ENCODE data around the gene CLIP4. TPM values are rescaled to one million over a fixed set of nuclear protein-coding genes. Genes with fewer than 3 reads are reported as not detected.
A peak's percentile ranks its signal among the peaks of the same experiment; 100 is the strongest.

CLIP4 gene
- total and polyA plus RNA-seq, 4 donors, result 14.4 to 45.0 (median 19.9) TPM

- Histone ChIP-seq H3K4me3 (ENCODE audit: low read depth, low read length) (no peak overlapping the region), H3K9me3 (ENCODE audit: control insufficient read depth, insufficient read depth, low read length) (no peaks in the 10 kb centered on the region), H3K27me3 (ENCODE audit: control insufficient read depth, insufficient read depth, low read length) (no peaks in the 10 kb centered on the region), H3K4me1 (ENCODE audit: control insufficient read depth, insufficient read depth, low read length) (peaks cover 3% of the 10 kb centered on the region), H3K36me3 (ENCODE audit: control insufficient read depth, insufficient read depth, low read length) (peaks cover 3% of the 10 kb centered on the region), H3K27ac (ENCODE audit: low read depth, low read length) (no peak overlapping the region)
- DNase-seq (ENCODE audit: low read depth in 4 of 6, low spot score in 6 of 6), result no peak
- WGBS (ENCODE audit: insufficient coverage), result 91% methylated on average over 3 of the region's 5 CpGs
These were observed 96.8 kb downstream of the CLIP4 start for GRCh38 chr2:29212009-29212408.

DNA sequence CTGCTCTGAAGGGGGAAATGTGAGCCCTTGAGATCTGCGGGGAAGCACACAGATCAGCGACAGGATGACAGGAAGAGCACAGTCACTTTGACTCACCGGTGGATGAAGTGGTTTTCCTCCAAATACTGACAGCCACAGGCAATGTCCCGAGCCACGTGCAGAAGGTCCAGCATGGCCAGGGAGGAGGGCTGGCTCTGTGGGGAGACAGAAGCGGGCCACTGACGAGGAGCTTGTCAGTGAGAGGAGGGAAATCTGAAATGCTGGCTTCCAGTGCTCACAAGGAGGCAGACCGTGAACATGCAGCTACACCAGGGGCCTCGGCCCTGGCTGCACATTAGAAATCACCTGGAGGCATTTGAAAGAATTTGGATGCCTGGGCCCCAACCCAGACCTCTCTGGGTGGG, 98.7 kb downstream of the CLIP4 start:
- peak in 1 of 6 donors; percentile 18 for DNase-seq (ENCODE audit: low read depth in 4 of 6, low spot score in 6 of 6)
- no peak overlapping the region for H3K4me3 ChIP-seq (ENCODE audit: low read depth, low read length)
- no peak overlapping the region for H3K27ac ChIP-seq (ENCODE audit: low read depth, low read length)
- H3K4me1 ChIP-seq (ENCODE audit: control insufficient read depth, insufficient read depth, low read length), result peaks cover 3% of the 10 kb centered on the region
- H3K27me3 ChIP-seq (ENCODE audit: control insufficient read depth, insufficient read depth, low read length), result no peaks in the 10 kb centered on the region
- H3K9me3 ChIP-seq (ENCODE audit: control insufficient read depth, insufficient read depth, low read length), result no peaks in the 10 kb centered on the region
- WGBS (ENCODE audit: insufficient coverage), result 67% methylated on average over 6 of the region's 9 CpGs
- H3K36me3 ChIP-seq (ENCODE audit: control insufficient read depth, insufficient read depth, low read length), result peaks cover 3% of the 10 kb centered on the region

DNA sequence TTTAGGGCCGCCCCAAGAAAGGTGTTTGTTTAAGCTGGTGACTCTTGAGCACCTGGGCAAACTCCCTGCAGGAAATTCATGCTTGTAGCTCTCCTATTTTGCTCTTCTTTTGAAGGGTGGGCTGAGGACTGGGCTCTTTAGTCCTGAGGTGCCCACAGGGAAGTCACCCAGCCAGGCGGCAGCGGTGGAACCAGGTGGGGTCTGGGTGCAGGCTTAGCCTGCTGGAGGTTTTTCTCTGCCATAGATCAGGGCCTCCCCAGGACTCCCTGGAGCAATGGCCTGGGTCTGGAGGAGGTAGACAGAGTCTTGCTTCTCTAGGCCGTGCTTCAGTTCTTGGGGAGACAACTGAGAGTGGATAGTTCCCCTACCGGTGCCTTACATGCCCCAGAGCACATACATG, 99.9 kb downstream of the CLIP4 start:
- H3K36me3 ChIP-seq (ENCODE audit: control insufficient read depth, insufficient read depth, low read length), result peaks cover 3% of the 10 kb centered on the region
- no peak for DNase-seq (ENCODE audit: low read depth in 4 of 6, low spot score in 6 of 6)
- peaks cover 3% of the 10 kb centered on the region for H3K4me1 ChIP-seq (ENCODE audit: control insufficient read depth, insufficient read depth, low read length)
- no peaks in the 10 kb centered on the region for H3K27me3 ChIP-seq (ENCODE audit: control insufficient read depth, insufficient read depth, low read length)
- H3K4me3 ChIP-seq (ENCODE audit: low read depth, low read length), result no peak overlapping the region
- 100% methylated on average over 2 of the region's 5 CpGs for WGBS (ENCODE audit: insufficient coverage)
- no peaks in the 10 kb centered on the region for H3K9me3 ChIP-seq (ENCODE audit: control insufficient read depth, insufficient read depth, low read length)
- no peak overlapping the region for H3K27ac ChIP-seq (ENCODE audit: low read depth, low read length)

DNA sequence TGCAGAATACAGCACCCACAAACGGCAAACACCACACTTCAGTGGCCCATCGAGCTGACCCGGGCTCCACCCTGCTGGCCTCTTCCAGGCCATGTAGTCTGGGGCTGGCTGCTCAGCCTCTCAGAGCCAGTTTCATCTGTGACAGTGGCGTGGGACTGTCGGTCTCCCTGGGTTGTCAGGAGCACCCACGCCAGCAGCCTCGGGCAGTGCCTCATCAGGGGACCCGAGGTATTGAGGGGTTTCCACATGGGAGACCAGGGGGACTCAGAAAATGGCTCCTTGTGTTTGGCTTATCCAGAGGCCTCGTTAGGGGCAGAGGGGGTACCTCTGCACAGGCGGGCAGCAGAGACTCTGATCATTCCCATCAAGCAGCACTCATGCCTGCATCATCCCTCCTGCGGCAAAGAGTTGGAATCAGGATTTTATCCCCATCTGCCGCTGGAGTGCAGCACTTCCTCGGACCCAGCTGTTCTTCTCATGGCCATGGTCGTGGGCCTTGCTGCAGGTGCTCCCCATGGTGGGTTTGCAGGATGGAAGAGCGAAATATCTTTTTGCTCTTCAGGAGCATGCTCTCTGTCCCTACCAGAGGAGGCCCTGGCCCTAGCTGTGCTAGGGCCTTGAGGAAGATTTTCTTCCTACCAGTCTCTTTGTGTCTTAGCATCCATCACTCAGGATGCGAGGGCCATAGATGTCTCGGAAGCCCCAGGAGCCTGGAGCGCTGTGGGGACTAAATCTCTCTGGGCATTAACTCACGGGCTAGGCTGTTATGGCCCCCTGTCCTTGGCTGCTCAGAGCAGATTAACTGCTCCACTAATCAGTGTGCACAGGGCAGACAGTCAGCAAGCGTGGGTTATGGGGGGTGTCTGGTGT, 100.8 kb downstream of the CLIP4 start:
- no peak overlapping the region for H3K4me3 ChIP-seq (ENCODE audit: low read depth, low read length)
- no peaks in the 10 kb centered on the region for H3K9me3 ChIP-seq (ENCODE audit: control insufficient read depth, insufficient read depth, low read length)
- WGBS (ENCODE audit: insufficient coverage), result 82% methylated on average over 18 of the region's 20 CpGs
- H3K27me3 ChIP-seq (ENCODE audit: control insufficient read depth, insufficient read depth, low read length), result no peaks in the 10 kb centered on the region
- H3K36me3 ChIP-seq (ENCODE audit: control insufficient read depth, insufficient read depth, low read length), result peaks cover 6% of the 10 kb centered on the region
- H3K4me1 ChIP-seq (ENCODE audit: control insufficient read depth, insufficient read depth, low read length), result peaks cover 3% of the 10 kb centered on the region
- H3K27ac ChIP-seq (ENCODE audit: low read depth, low read length), result no peak overlapping the region
- DNase-seq (ENCODE audit: low read depth in 4 of 6, low spot score in 6 of 6), result peak in 1 of 6 donors; percentile 36

GRCh38 chr2:29216609-29216909, 101.3 kb downstream of the CLIP4 start:
- H3K9me3 ChIP-seq (ENCODE audit: control insufficient read depth, insufficient read depth, low read length), result no peaks in the 10 kb centered on the region
- 85% methylated on average over 5 of the region's 5 CpGs for WGBS (ENCODE audit: insufficient coverage)
- H3K36me3 ChIP-seq (ENCODE audit: control insufficient read depth, insufficient read depth, low read length), result peaks cover 6% of the 10 kb centered on the region
- H3K4me1 ChIP-seq (ENCODE audit: control insufficient read depth, insufficient read depth, low read length), result peaks cover 3% of the 10 kb centered on the region
- no peak for DNase-seq (ENCODE audit: low read depth in 4 of 6, low spot score in 6 of 6)
- no peak overlapping the region for H3K27ac ChIP-seq (ENCODE audit: low read depth, low read length)
- H3K4me3 ChIP-seq (ENCODE audit: low read depth, low read length), result no peak overlapping the region
- no peaks in the 10 kb centered on the region for H3K27me3 ChIP-seq (ENCODE audit: control insufficient read depth, insufficient read depth, low read length)

DNA sequence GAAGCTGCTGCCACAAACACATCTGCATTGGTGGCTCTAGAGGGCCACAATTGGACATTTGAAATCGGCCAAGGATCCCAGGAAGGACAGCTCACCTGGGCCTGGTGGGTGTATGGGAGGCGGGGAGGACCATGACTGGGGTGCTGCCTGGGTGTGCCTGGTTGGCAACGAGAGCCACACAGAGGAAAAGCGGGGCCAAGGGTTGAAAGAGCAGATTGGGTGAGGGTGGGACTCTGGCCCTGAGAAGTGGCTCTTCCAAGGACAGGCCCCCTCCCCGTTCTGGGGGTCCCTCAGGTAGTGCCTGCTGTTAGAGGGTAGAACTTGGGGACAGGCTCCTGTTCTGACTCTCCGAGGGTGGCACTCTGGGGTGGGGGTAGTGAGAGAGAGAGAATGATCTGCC, 102.9 kb downstream of the CLIP4 start:
- DNase-seq (ENCODE audit: low read depth in 4 of 6, low spot score in 6 of 6), result no peak
- H3K27ac ChIP-seq (ENCODE audit: low read depth, low read length), result no peak overlapping the region
- H3K27me3 ChIP-seq (ENCODE audit: control insufficient read depth, insufficient read depth, low read length), result no peaks in the 10 kb centered on the region
- 87% methylated on average over 5 of the region's 6 CpGs for WGBS (ENCODE audit: insufficient coverage)
- peaks cover 3% of the 10 kb centered on the region for H3K4me1 ChIP-seq (ENCODE audit: control insufficient read depth, insufficient read depth, low read length)
- peaks cover 6% of the 10 kb centered on the region for H3K36me3 ChIP-seq (ENCODE audit: control insufficient read depth, insufficient read depth, low read length)
- H3K4me3 ChIP-seq (ENCODE audit: low read depth, low read length), result no peak overlapping the region
- no peaks in the 10 kb centered on the region for H3K9me3 ChIP-seq (ENCODE audit: control insufficient read depth, insufficient read depth, low read length)

DNA sequence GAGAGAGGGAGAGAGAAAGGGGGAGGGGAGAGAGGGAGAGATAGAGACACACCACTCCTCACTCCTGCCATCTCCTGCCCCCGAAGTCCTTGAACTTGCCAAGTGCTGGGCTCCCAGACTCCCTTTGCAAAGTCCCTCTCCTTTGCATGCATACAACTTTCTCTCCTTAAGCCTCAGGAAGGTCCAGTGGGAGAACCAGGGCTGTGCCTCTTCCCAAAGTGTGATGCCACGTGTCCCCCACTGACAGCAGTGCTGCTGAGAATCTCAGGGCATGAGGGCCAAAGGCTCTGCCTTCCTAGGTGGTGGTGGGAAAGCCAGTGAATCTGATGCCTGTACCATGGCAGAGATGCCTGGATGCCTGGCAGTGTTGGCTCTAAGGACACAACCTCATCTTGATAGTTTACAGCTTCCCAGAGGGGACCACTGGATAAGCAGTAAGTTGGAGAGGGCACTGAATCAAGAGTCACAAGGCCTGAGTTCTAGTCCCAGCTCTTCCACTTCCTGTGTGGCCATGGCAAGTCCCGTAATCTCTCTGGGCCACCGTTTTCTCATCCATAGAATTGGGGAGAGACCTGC, 103.4 kb downstream of the CLIP4 start:
- no peak for DNase-seq (ENCODE audit: low read depth in 4 of 6, low spot score in 6 of 6)
- no peak overlapping the region for H3K27ac ChIP-seq (ENCODE audit: low read depth, low read length)
- H3K4me3 ChIP-seq (ENCODE audit: low read depth, low read length), result no peak overlapping the region
- peaks cover 6% of the 10 kb centered on the region for H3K36me3 ChIP-seq (ENCODE audit: control insufficient read depth, insufficient read depth, low read length)
- H3K4me1 ChIP-seq (ENCODE audit: control insufficient read depth, insufficient read depth, low read length), result peaks cover 3% of the 10 kb centered on the region
- no peaks in the 10 kb centered on the region for H3K9me3 ChIP-seq (ENCODE audit: control insufficient read depth, insufficient read depth, low read length)
- H3K27me3 ChIP-seq (ENCODE audit: control insufficient read depth, insufficient read depth, low read length), result no peaks in the 10 kb centered on the region
- WGBS (ENCODE audit: insufficient coverage), result 95% methylated on average over 2 of the region's 4 CpGs

DNA sequence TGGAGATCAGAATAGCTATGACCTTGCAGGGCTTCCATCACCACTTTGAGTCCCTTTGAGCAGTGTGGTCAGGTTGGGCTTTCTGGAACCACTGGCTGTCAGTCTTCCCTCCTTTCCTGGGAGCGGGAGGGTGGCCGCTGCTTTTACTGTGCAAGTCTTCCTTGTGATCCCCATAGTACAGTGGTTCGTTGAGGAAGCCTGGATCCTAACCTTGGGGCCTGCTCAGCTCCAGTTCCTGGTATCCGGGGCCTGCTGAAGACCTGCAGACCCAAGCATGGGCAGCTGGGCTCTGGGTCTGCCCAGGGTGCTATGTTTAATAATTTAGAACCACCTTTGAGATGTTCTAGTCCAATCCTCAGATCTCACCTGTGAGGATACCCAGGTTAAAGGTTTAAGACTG, 104.2 kb downstream of the CLIP4 start:
- 97% methylated on average over 4 of the region's 4 CpGs for WGBS (ENCODE audit: insufficient coverage)
- no peak for DNase-seq (ENCODE audit: low read depth in 4 of 6, low spot score in 6 of 6)
- Histone ChIP-seq H3K4me1 (ENCODE audit: control insufficient read depth, insufficient read depth, low read length) (no peaks in the 10 kb centered on the region), H3K9me3 (ENCODE audit: control insufficient read depth, insufficient read depth, low read length) (no peaks in the 10 kb centered on the region), H3K4me3 (ENCODE audit: low read depth, low read length) (no peak overlapping the region), H3K27ac (ENCODE audit: low read depth, low read length) (no peak overlapping the region), H3K27me3 (ENCODE audit: control insufficient read depth, insufficient read depth, low read length) (no peaks in the 10 kb centered on the region), H3K36me3 (ENCODE audit: control insufficient read depth, insufficient read depth, low read length) (peaks cover 6% of the 10 kb centered on the region)

DNA sequence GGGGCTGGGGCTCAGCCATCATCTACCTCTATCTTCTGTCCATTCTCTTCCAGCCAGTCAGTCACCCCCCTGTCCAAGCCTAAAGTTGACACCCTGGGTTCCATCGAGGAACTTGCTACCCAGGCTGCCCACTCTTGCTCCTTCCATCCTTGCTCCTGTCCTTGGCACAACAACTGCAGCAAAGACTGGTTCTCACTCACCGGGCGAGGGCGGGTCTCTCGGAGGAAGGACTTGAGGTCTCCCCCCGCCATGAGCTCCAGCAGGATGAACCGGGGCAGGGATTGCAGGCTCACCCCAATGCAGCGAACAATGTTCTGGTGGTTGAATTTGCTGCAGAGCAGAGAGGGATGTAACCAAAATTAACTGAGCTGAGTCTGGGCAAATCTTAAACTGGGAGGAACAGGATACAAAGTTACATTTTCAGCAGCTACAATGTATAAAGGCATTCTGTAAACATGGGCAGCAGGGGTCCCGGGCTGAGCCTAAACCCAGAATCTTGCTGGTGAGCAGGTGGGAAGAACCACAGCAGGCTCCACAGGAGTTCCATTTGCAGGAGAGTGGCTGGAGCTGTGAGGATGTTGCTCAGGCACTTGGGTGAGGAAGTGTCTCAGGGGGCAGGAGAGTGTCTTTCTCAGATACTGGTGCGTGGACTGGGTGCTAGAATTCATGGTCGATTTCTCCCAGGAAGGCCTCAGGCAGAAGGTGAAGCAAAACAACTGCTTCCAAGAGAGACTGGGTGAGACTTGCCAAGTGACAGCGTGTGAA, 105.5 kb downstream of the CLIP4 start:
- no peak for DNase-seq (ENCODE audit: low read depth in 4 of 6, low spot score in 6 of 6)
- H3K27me3 ChIP-seq (ENCODE audit: control insufficient read depth, insufficient read depth, low read length), result no peaks in the 10 kb centered on the region
- H3K9me3 ChIP-seq (ENCODE audit: control insufficient read depth, insufficient read depth, low read length), result no peaks in the 10 kb centered on the region
- peaks cover 6% of the 10 kb centered on the region for H3K36me3 ChIP-seq (ENCODE audit: control insufficient read depth, insufficient read depth, low read length)
- H3K4me3 ChIP-seq (ENCODE audit: low read depth, low read length), result no peak overlapping the region
- H3K27ac ChIP-seq (ENCODE audit: low read depth, low read length), result no peak overlapping the region
- 86% methylated on average over 12 of the region's 12 CpGs for WGBS (ENCODE audit: insufficient coverage)
- no peaks in the 10 kb centered on the region for H3K4me1 ChIP-seq (ENCODE audit: control insufficient read depth, insufficient read depth, low read length)

Data from spinal cord (tissue), 10 donors.